ENCODE results near the gene SCN9A.

DNA sequence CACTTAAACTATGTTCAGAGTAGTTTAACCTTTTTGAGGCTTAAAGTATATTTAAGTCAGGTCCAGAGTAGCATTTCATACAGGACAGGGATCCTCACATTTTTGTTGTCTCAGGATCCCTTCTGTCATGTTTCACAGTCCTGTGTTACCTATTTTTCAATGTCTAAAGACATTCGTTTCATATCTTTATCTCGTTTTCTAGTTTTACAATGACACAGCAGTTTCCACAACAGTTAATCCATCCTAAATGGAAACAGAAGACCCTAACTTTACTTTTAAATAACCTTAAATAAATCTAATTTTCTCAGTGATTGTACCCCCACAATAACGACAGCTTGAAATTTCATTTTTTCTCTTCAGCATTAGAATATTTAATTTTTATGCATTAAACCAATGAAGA is 17.3 kb upstream of the SCN9A start:
- TF ChIP-seq, protein P1, sequence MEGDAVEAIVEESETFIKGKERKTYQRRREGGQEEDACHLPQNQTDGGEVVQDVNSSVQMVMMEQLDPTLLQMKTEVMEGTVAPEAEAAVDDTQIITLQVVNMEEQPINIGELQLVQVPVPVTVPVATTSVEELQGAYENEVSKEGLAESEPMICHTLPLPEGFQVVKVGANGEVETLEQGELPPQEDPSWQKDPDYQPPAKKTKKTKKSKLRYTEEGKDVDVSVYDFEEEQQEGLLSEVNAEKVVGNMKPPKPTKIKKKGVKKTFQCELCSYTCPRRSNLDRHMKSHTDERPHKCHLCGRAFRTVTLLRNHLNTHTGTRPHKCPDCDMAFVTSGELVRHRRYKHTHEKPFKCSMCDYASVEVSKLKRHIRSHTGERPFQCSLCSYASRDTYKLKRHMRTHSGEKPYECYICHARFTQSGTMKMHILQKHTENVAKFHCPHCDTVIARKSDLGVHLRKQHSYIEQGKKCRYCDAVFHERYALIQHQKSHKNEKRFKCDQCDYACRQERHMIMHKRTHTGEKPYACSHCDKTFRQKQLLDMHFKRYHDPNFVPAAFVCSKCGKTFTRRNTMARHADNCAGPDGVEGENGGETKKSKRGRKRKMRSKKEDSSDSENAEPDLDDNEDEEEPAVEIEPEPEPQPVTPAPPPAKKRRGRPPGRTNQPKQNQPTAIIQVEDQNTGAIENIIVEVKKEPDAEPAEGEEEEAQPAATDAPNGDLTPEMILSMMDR (IDR thresholded peaks at IDR 0.05; ENCODE audit: low read depth, low read length, poor library complexity, severe bottlenecking) = no peak
- TF ChIP-seq EZH2phosphoT487 (IDR thresholded peaks at IDR 0.05; ENCODE audit: borderline replicate concordance, low read length) = no peak
